22Rv1 (cell line): Measurements from ENCODE around the gene CYGB.

Experiments used
- H3K27ac ChIP-seq: fragments of 450-650 bp; 2 replicates; pipeline ENCODE4 v1.5.1; 2017
- CTCF ChIP-seq: fragments of 450-650 bp; IDR thresholded peaks from 2 replicates; pipeline ENCODE4 v1.5.1; 2017; ENCODE audit warnings: mild to moderate bottlenecking
- ZFX ChIP-seq: fragments of 450-650 bp; IDR thresholded peaks from 2 replicates; pipeline ENCODE4 v1.6.1; 2017; ENCODE audit warnings: antibody characterized with exemption, borderline replicate concordance

CYGB gene

GRCh38 chr17:76572201-76572910, 34.8 kb upstream of the CYGB start:
- no peak for TF ChIP-seq CTCF
- no peak for TF ChIP-seq ZFX
- H3K27ac ChIP-seq: no peak overlapping the region

- TF ChIP-seq CTCF (no peak), ZFX (no peak)
Observed at GRCh38 chr17:76570877-76571471, 33.5 kb upstream of the CYGB start.

GRCh38 chr17:76570457-76570856, 32.9 kb upstream of the CYGB start:
- no peak overlapping the region for H3K27ac ChIP-seq
- TF ChIP-seq ZFX: no peak
- no peak for TF ChIP-seq CTCF

More at GRCh38 chr17:76570877-76571471, 33.5 kb upstream of the CYGB start:
- H3K27ac ChIP-seq: no peak overlapping the region

- no peak overlapping the region for H3K27ac ChIP-seq
- TF ChIP-seq ZFX (no peak), CTCF (no peak)
Observed at GRCh38 chr17:76569607-76570279, 32.2 kb upstream of the CYGB start.

GRCh38 chr17:76568811-76569221, 31.3 kb upstream of the CYGB start:
- TF ChIP-seq ZFX (no peak), CTCF (no peak)
- no peak overlapping the region for H3K27ac ChIP-seq

- TF ChIP-seq CTCF: no peak
- no peak for TF ChIP-seq ZFX
- peak overlapping the region; percentile 47 for H3K27ac ChIP-seq
Observed at GRCh38 chr17:76567634-76568432, 30.3 kb upstream of the CYGB start.
